Measurements from ENCODE around the gene LRFN4.

GRCh38 chr11:66901964-66902390 lies 45.1 kb downstream of the LRFN4 start:
- no peak for TF ChIP-seq CTCF (IDR thresholded peaks at IDR 0.05)
- TF ChIP-seq POLR2AphosphoS5 (IDR thresholded peaks at IDR 0.05; ENCODE audit: low read depth, low read length) = no peak
- no peak for TF ChIP-seq REST (IDR thresholded peaks at IDR 0.05; ENCODE audit: insufficient read depth in 1 of 2, low read depth in 2 of 2, low read length in 1 of 2)
- TF ChIP-seq TCF7L2 (IDR thresholded peaks at IDR 0.05; ENCODE audit: low read depth, low read length) = no peak
